ENCODE data around the gene AIG1. TPM values are rescaled to one million over a fixed set of nuclear protein-coding genes. Genes with fewer than 3 reads are reported as not detected.

The AIG1 gene
- total and polyA plus RNA-seq, 2 experiments from 2014 or later: 44.7 to 46.9 TPM

DNA sequence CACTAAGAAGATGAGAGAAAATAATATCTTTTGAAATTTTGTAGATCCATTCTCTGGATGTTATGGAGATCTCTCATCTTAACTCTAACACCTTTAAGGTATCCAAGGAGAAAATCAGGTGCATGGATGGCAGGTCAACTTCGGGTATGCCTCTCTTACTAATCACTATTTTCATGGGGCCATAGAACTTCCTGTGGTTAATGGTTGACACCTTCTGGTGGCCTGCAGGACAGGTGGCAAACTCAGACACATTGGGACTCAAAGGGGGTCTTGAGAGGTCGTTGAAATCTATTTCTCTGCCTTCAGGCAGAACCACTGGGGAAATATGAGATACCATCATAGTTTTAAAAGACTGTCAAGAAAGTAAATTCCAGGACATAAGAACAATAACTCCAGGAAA, 313.3 kb downstream of the AIG1 start:
- Histone ChIP-seq H3K79me2 (ENCODE audit: insufficient read depth) (no peaks in the 10 kb centered on the region), H3K4me2 (ENCODE audit: unreplicated experiment) (no peak overlapping the region), H3K4me3 (no peak overlapping the region), H3F3A (ENCODE audit: insufficient read depth) (no peaks in the 10 kb centered on the region), H3K9me2 (ENCODE audit: insufficient read depth) (no peaks in the 10 kb centered on the region), H3K4me1 (ENCODE audit: insufficient read depth) (no peaks in the 10 kb centered on the region), H3K9me3 (ENCODE audit: low read depth) (no peaks in the 10 kb centered on the region), H4K20me1 (ENCODE audit: insufficient read depth) (no peaks in the 10 kb centered on the region), H3K27me3 (replicated peaks; ENCODE audit: insufficient read depth) (no peaks in the 10 kb centered on the region), H3K9ac (no peak overlapping the region), H2AFZ (no peak overlapping the region), H3K27ac (no peak overlapping the region), H3K36me3 (ENCODE audit: low read depth) (no peaks in the 10 kb centered on the region)
- no peak for DNase-seq
- 58 to 72% methylated on average over 2 of the region's 2 CpGs for WGBS, 2 experiments (ENCODE audit: low coverage in 1 of 2, low lambda C conversion rate in 2 of 2, missing lambda C conversion rate in 2 of 2)
- in situ Hi-C loops (cut with MboI): no loop called here
- no peak for TF ChIP-seq EZH2 (IDR thresholded peaks at IDR 0.05; ENCODE audit: insufficient read depth, poor library complexity, severe bottlenecking)
- TF ChIP-seq EZH2phosphoT487 (IDR thresholded peaks at IDR 0.05; ENCODE audit: insufficient read depth, low read depth): no peak

DNA sequence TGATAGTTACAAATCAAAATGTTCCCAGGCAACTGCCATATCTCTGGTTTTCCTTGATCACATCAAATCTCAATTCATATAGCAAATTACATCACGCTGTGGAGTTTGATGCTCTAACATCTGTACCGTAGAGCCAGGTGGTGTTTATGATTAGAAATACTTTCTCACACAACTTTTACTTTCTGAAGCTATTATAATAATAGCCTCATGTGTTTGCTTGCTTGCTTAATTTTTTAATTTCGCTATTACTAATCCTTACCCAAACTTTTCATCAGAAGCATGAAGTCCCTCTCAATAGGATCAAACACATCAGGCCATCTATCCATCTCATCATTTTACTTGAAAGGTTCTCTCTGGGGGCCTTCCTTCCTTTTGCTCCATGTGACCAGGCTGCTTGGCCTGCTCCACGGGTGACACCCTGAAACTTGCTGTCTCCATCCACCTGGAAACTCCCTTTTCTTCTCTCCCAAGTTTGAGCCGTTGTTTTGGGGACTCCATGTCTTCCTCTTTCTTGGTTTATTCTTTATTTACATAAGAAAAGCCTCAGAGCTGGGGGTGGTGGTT, 314.4 kb downstream of the AIG1 start:
- in situ Hi-C loops (cut with MboI): no loop called here
- Histone ChIP-seq H3K27me3 (replicated peaks; ENCODE audit: insufficient read depth) (no peaks in the 10 kb centered on the region), H3K9me2 (ENCODE audit: insufficient read depth) (no peaks in the 10 kb centered on the region), H2AFZ (no peak overlapping the region), H3K9ac (no peak overlapping the region), H3K4me1 (ENCODE audit: insufficient read depth) (no peaks in the 10 kb centered on the region), H4K20me1 (ENCODE audit: insufficient read depth) (no peaks in the 10 kb centered on the region), H3K4me3 (no peak overlapping the region), H3K27ac (no peak overlapping the region), H3F3A (ENCODE audit: insufficient read depth) (no peaks in the 10 kb centered on the region), H3K9me3 (ENCODE audit: low read depth) (no peaks in the 10 kb centered on the region), H3K36me3 (ENCODE audit: low read depth) (no peaks in the 10 kb centered on the region), H3K4me2 (ENCODE audit: unreplicated experiment) (no peak overlapping the region), H3K79me2 (ENCODE audit: insufficient read depth) (no peaks in the 10 kb centered on the region)
- WGBS, 2 experiments (ENCODE audit: low coverage in 1 of 2, low lambda C conversion rate in 2 of 2, missing lambda C conversion rate in 2 of 2): 77 to 79% methylated on average over 5 of the region's 5 CpGs
- no peak for DNase-seq
- no peak for TF ChIP-seq EZH2phosphoT487 (IDR thresholded peaks at IDR 0.05; ENCODE audit: insufficient read depth, low read depth)
- no peak for TF ChIP-seq EZH2 (IDR thresholded peaks at IDR 0.05; ENCODE audit: insufficient read depth, poor library complexity, severe bottlenecking)

DNA sequence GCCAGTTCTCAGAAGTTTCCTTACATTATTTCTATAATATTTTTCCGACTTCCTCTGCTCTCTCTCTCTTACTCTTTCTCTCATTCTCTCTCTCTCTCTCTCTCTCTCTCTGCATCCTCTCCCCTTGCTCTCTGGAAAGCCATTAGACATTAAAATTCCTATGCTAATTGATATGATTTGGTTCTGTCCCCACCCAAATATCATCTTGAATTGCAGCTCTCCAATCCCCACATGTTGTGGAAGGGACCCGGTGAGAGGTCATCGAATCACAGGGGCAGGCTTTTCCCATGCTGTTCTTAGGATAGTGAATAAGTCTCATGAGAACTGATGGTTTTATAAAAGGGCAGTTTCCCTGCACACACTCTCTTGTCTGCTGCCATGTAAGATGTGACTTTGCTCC, 315.7 kb downstream of the AIG1 start:
- WGBS, 2 experiments (ENCODE audit: low coverage in 1 of 2, low lambda C conversion rate in 2 of 2, missing lambda C conversion rate in 2 of 2): 80 to 87% methylated on average over 3 of the region's 3 CpGs
- in situ Hi-C loops (cut with MboI): no loop called here

DNA sequence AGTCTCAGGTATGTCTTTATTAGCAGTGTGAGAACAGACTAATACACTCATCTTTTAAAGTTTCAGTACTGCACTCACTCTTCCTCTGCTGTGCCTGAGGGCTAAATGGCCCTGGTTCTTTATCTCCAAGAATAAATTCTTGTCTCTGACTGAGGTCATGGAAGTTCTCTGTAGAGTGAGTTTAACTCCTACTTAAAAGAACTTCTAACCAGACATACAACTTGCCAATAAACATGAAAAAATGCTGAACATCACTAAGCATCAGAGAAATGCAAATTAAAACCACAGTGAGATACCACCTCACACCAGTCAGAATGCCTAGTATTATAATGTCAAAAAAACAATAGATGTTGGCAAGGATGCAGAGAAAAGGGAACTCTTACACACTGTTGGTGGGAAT, 316.2 kb downstream of the AIG1 start:
- no peaks in the 10 kb centered on the region for H3K9me3 ChIP-seq (ENCODE audit: low read depth)
- no peaks in the 10 kb centered on the region for H3K36me3 ChIP-seq (ENCODE audit: low read depth)
- no peaks in the 10 kb centered on the region for H3K9me2 ChIP-seq (ENCODE audit: insufficient read depth)
- H3K27me3 ChIP-seq (replicated peaks; ENCODE audit: insufficient read depth): no peaks in the 10 kb centered on the region
- no peaks in the 10 kb centered on the region for H3K4me1 ChIP-seq (ENCODE audit: insufficient read depth)
- no peaks in the 10 kb centered on the region for H3K79me2 ChIP-seq (ENCODE audit: insufficient read depth)
- in situ Hi-C loops (cut with MboI): no loop called here
- no peak overlapping the region for H3K9ac ChIP-seq
- no peak overlapping the region for H3K4me3 ChIP-seq
- H3K27ac ChIP-seq: no peak overlapping the region
- H2AFZ ChIP-seq: no peak overlapping the region
- TF ChIP-seq EZH2phosphoT487 (IDR thresholded peaks at IDR 0.05; ENCODE audit: insufficient read depth, low read depth): no peak
- TF ChIP-seq EZH2 (IDR thresholded peaks at IDR 0.05; ENCODE audit: insufficient read depth, poor library complexity, severe bottlenecking): no peak
- no peak for DNase-seq
- no peak overlapping the region for H3K4me2 ChIP-seq (ENCODE audit: unreplicated experiment)
- H4K20me1 ChIP-seq (ENCODE audit: insufficient read depth): no peaks in the 10 kb centered on the region
- H3F3A ChIP-seq (ENCODE audit: insufficient read depth): no peaks in the 10 kb centered on the region

More for the DNA sequence above, 315.7 kb downstream of the AIG1 start:
- H3K4me1 ChIP-seq (ENCODE audit: insufficient read depth): no peaks in the 10 kb centered on the region
- no peak overlapping the region for H3K27ac ChIP-seq
- H3K4me3 ChIP-seq: no peak overlapping the region
- H3K27me3 ChIP-seq (replicated peaks; ENCODE audit: insufficient read depth): no peaks in the 10 kb centered on the region
- no peaks in the 10 kb centered on the region for H4K20me1 ChIP-seq (ENCODE audit: insufficient read depth)
- no peaks in the 10 kb centered on the region for H3F3A ChIP-seq (ENCODE audit: insufficient read depth)
- no peak overlapping the region for H3K4me2 ChIP-seq (ENCODE audit: unreplicated experiment)
- H2AFZ ChIP-seq: no peak overlapping the region
- no peak overlapping the region for H3K9ac ChIP-seq
- H3K9me3 ChIP-seq (ENCODE audit: low read depth): no peaks in the 10 kb centered on the region
- no peak for DNase-seq
- no peaks in the 10 kb centered on the region for H3K79me2 ChIP-seq (ENCODE audit: insufficient read depth)
- H3K36me3 ChIP-seq (ENCODE audit: low read depth): no peaks in the 10 kb centered on the region
- no peaks in the 10 kb centered on the region for H3K9me2 ChIP-seq (ENCODE audit: insufficient read depth)
- TF ChIP-seq EZH2phosphoT487 (IDR thresholded peaks at IDR 0.05; ENCODE audit: insufficient read depth, low read depth): no peak
- no peak for TF ChIP-seq EZH2 (IDR thresholded peaks at IDR 0.05; ENCODE audit: insufficient read depth, poor library complexity, severe bottlenecking)

DNA sequence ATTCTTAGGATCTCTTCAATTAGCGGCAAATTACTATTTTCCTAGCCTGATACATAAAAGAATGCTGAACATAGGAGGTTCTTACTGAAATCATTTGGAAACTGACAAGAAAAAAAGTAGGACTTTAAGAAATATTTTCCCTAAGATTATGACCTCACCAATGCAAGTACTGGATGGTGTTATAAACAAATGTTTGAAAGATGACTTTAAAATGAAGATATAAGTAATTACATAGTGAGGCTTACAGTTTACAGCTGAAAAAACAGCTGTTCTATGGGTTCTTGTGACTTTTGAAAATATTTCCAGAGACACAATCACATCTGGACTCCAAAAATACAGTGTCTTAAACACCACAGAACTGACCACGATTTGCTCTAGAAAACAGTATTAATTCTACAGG, 324.9 kb downstream of the AIG1 start:
- H2AFZ ChIP-seq: no peak overlapping the region
- H3K4me2 ChIP-seq (ENCODE audit: unreplicated experiment): no peak overlapping the region
- in situ Hi-C loops (cut with MboI): no loop called here
- H3K36me3 ChIP-seq (ENCODE audit: low read depth): no peaks in the 10 kb centered on the region
- WGBS, 2 experiments (ENCODE audit: low coverage in 1 of 2, low lambda C conversion rate in 2 of 2, missing lambda C conversion rate in 2 of 2): 88 to 91% methylated on average over 2 of the region's 2 CpGs
- no peaks in the 10 kb centered on the region for H3K9me2 ChIP-seq (ENCODE audit: insufficient read depth)
- H3K79me2 ChIP-seq (ENCODE audit: insufficient read depth): no peaks in the 10 kb centered on the region
- no peaks in the 10 kb centered on the region for H3K9me3 ChIP-seq (ENCODE audit: low read depth)
- no peaks in the 10 kb centered on the region for H3K4me1 ChIP-seq (ENCODE audit: insufficient read depth)
- no peak overlapping the region for H3K27ac ChIP-seq
- no peak overlapping the region for H3K4me3 ChIP-seq
- H3K9ac ChIP-seq: no peak overlapping the region
- no peak for TF ChIP-seq EZH2phosphoT487 (IDR thresholded peaks at IDR 0.05; ENCODE audit: insufficient read depth, low read depth)
- no peak for TF ChIP-seq EZH2 (IDR thresholded peaks at IDR 0.05; ENCODE audit: insufficient read depth, poor library complexity, severe bottlenecking)
- H4K20me1 ChIP-seq (ENCODE audit: insufficient read depth): no peaks in the 10 kb centered on the region
- H3K27me3 ChIP-seq (replicated peaks; ENCODE audit: insufficient read depth): no peaks in the 10 kb centered on the region
- no peak for DNase-seq
- no peaks in the 10 kb centered on the region for H3F3A ChIP-seq (ENCODE audit: insufficient read depth)

Measured in GM23248 (cell line).